ENCODE results near the gene KHSRP.

Gene KHSRP

GRCh38 chr19:6374161-6374709 is 50.4 kb downstream of the KHSRP start:
- Histone ChIP-seq H3K4me2 (ENCODE audit: low read depth, low read length, poor library complexity, severe bottlenecking) (peak overlapping the region; percentile 96), H3F3A (ENCODE audit: low read depth) (peaks cover 3% of the 10 kb centered on the region; the same call in 1 of the 2 replicates), H3K4me1 (ENCODE audit: insufficient read depth, low read length, poor library complexity, severe bottlenecking) (peaks cover 6% of the 10 kb centered on the region), H3K9me2 (replicated peaks; ENCODE audit: low read depth, low read length) (no peaks in the 10 kb centered on the region), H3K79me2 (ENCODE audit: insufficient read depth, low read length) (no peaks in the 10 kb centered on the region), H3K4me3 (ENCODE audit: low read length, poor library complexity, severe bottlenecking) (peak overlapping the region; percentile 85), H3K27me3 (ENCODE audit: insufficient read depth, low read length, poor library complexity, severe bottlenecking) (no peaks in the 10 kb centered on the region), H3K9ac (ENCODE audit: low read depth, low read length, poor library complexity, severe bottlenecking) (peak overlapping the region; percentile 69), H2AFZ (ENCODE audit: low read length) (no peak overlapping the region), H3K36me3 (ENCODE audit: insufficient read depth, low read length) (peaks cover 1% of the 10 kb centered on the region; the same call in 1 of the 2 replicates), H3K9me3 (ENCODE audit: insufficient read depth, low read depth, low read length) (no peaks in the 10 kb centered on the region), H4K20me1 (ENCODE audit: insufficient read depth, low read length, poor library complexity, severe bottlenecking) (peaks cover 12% of the 10 kb centered on the region)
- TF ChIP-seq, protein P1, sequence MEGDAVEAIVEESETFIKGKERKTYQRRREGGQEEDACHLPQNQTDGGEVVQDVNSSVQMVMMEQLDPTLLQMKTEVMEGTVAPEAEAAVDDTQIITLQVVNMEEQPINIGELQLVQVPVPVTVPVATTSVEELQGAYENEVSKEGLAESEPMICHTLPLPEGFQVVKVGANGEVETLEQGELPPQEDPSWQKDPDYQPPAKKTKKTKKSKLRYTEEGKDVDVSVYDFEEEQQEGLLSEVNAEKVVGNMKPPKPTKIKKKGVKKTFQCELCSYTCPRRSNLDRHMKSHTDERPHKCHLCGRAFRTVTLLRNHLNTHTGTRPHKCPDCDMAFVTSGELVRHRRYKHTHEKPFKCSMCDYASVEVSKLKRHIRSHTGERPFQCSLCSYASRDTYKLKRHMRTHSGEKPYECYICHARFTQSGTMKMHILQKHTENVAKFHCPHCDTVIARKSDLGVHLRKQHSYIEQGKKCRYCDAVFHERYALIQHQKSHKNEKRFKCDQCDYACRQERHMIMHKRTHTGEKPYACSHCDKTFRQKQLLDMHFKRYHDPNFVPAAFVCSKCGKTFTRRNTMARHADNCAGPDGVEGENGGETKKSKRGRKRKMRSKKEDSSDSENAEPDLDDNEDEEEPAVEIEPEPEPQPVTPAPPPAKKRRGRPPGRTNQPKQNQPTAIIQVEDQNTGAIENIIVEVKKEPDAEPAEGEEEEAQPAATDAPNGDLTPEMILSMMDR (conservative IDR thresholded peaks at IDR 0.05; ENCODE audit: low read length): no peak
- TF ChIP-seq EZH2phosphoT487 (IDR thresholded peaks at IDR 0.05; ENCODE audit: borderline replicate concordance): no peak

DNA sequence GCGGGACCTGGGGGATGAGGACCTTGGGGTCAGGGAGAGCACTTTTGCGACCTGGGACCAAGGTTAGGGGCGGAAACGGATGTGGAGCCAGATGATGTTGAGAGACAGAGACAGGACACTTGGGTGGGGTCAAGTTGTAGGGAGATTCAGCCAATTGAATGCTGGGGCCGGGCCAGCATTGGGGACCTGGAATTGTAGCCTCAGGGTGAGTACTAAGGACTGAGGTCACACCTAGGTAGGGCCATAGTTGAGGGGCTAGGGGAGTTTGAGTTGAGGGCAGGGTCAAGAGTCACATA is 50.9 kb downstream of the KHSRP start:
- TF ChIP-seq, protein P1 (conservative IDR thresholded peaks at IDR 0.05; ENCODE audit: low read length): no peak
- no peak for TF ChIP-seq EZH2phosphoT487 (IDR thresholded peaks at IDR 0.05; ENCODE audit: borderline replicate concordance)
- Histone ChIP-seq H3K9me3 (ENCODE audit: insufficient read depth, low read depth, low read length) (no peaks in the 10 kb centered on the region), H3K79me2 (ENCODE audit: insufficient read depth, low read length) (no peaks in the 10 kb centered on the region), H3K36me3 (ENCODE audit: insufficient read depth, low read length) (no peaks in the 10 kb centered on the region), H2AFZ (ENCODE audit: low read length) (peak overlapping the region; percentile 69; the same call in 1 of the 2 replicates), H3K9me2 (replicated peaks; ENCODE audit: low read depth, low read length) (no peaks in the 10 kb centered on the region), H4K20me1 (ENCODE audit: insufficient read depth, low read length, poor library complexity, severe bottlenecking) (peaks cover 12% of the 10 kb centered on the region), H3K4me3 (ENCODE audit: low read length, poor library complexity, severe bottlenecking) (peak overlapping the region; percentile 85), H3F3A (ENCODE audit: low read depth) (peaks cover 3% of the 10 kb centered on the region; the same call in 1 of the 2 replicates), H3K9ac (ENCODE audit: low read depth, low read length, poor library complexity, severe bottlenecking) (peak overlapping the region; percentile 69), H3K27me3 (ENCODE audit: insufficient read depth, low read length, poor library complexity, severe bottlenecking) (no peaks in the 10 kb centered on the region), H3K4me2 (ENCODE audit: low read depth, low read length, poor library complexity, severe bottlenecking) (peak overlapping the region; percentile 96), H3K4me1 (ENCODE audit: insufficient read depth, low read length, poor library complexity, severe bottlenecking) (peaks cover 6% of the 10 kb centered on the region)

DNA sequence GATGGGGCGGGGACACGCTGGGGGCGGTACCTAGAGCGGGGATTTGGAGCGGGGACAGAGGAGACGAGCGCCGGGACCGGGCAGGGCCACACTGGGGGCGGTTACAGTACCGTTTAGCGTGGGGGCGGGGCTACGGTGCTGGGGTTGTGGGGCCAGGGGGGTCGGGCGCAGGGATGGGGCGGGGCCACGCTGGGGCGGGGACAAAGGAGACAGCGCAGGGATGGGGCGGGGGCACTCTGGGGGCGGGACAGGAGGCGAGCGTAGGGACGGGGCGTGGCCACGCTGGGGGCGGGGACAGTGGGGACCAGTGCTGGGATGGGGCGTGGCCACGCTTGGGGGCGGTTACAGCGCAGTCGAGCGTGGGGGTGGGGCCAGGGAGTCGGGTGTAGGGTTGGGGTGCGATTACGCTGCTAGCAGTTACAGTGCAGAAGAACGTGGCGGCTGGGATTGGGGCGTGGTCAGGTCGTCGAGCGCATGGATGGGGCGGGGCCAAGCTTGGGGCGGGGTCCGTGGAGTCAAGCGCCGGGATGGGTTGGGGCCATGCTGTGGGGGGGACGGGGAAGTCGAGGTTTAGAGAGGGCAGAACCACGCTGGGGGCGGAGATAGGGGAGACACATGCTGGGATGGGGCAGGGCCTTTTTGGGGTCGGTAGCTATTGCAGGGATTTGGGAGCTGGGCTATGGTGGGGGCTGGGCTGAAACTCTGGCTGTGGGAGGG is 51.4 kb downstream of the KHSRP start:
- Histone ChIP-seq H3K27me3 (ENCODE audit: insufficient read depth, low read length, poor library complexity, severe bottlenecking) (no peaks in the 10 kb centered on the region), H3K79me2 (ENCODE audit: insufficient read depth, low read length) (no peaks in the 10 kb centered on the region), H3K4me3 (ENCODE audit: low read length, poor library complexity, severe bottlenecking) (peak overlapping the region; percentile 85), H2AFZ (ENCODE audit: low read length) (peak overlapping the region; percentile 85), H3K4me1 (ENCODE audit: insufficient read depth, low read length, poor library complexity, severe bottlenecking) (peaks cover 6% of the 10 kb centered on the region), H3K4me2 (ENCODE audit: low read depth, low read length, poor library complexity, severe bottlenecking) (peak overlapping the region; percentile 96), H3K9me2 (replicated peaks; ENCODE audit: low read depth, low read length) (no peaks in the 10 kb centered on the region), H3F3A (ENCODE audit: low read depth) (peaks cover 3% of the 10 kb centered on the region; the same call in 1 of the 2 replicates), H3K9ac (ENCODE audit: low read depth, low read length, poor library complexity, severe bottlenecking) (peak overlapping the region; percentile 95), H4K20me1 (ENCODE audit: insufficient read depth, low read length, poor library complexity, severe bottlenecking) (peaks cover 12% of the 10 kb centered on the region), H3K36me3 (ENCODE audit: insufficient read depth, low read length) (peaks cover 4% of the 10 kb centered on the region; the same call in 1 of the 2 replicates), H3K9me3 (ENCODE audit: insufficient read depth, low read depth, low read length) (no peaks in the 10 kb centered on the region)
- no peak for TF ChIP-seq EZH2phosphoT487 (IDR thresholded peaks at IDR 0.05; ENCODE audit: borderline replicate concordance)
- TF ChIP-seq, protein P1 (conservative IDR thresholded peaks at IDR 0.05; ENCODE audit: low read length): no peak
